ENCODE data around the gene FBXO10.

GRCh38 chr9:37565661-37566618 is 10.2 kb downstream of the FBXO10 start:
- TF ChIP-seq CTCF (conservative IDR thresholded peaks at IDR 0.05) = no peak
- TF ChIP-seq ZFX (IDR thresholded peaks at IDR 0.05) = no peak

Measured in C4-2B (cell line).